ENCODE data around the gene CEP164. TPM values are rescaled to one million over a fixed set of nuclear protein-coding genes. Genes with fewer than 3 reads are reported as not detected.

The CEP164 gene
- total RNA-seq, 4 donors from 2014 or later, result 10.0 to 20.2 (median 15.4) TPM

- in situ Hi-C loops (cut with MboI; ENCODE audit: low pct_ligation_motif_present in 1 of 4, low pct_unique_long_range_greater_than_20kb in 1 of 4, low sequenced_read_pairs in 3 of 4), result loop anchor here (25.0 kb wide), 5 partner anchors 362 to 637 kb away; partner anchors contain the start of genes TMPRSS13 (in 2 of the 4), DSCAML1 (in 1 of the 4) and FXYD2 (in 1 of the 4)
- no peak for TF ChIP-seq POLR2AphosphoS5 (IDR thresholded peaks at IDR 0.05)
- no peak for TF ChIP-seq CTCF (IDR thresholded peaks at IDR 0.05)
- no peak for TF ChIP-seq EP300 (IDR thresholded peaks at IDR 0.05; ENCODE audit: low read depth)
- no peak for TF ChIP-seq POLR2A (IDR thresholded peaks at IDR 0.05)
- intact Hi-C loops (cut with DNase I; ENCODE audit: low total_unique reads), result no loop called here
Observed at GRCh38 chr11:117425679-117426296, 98.1 kb downstream of the CEP164 start.

GRCh38 chr11:117426297-117426685, 98.6 kb downstream of the CEP164 start:
- intact Hi-C loops (cut with DNase I; ENCODE audit: low total_unique reads), result no loop called here

More at GRCh38 chr11:117425679-117426296, 98.1 kb downstream of the CEP164 start:
- 54 to 71% methylated on average over 5 to 13 of the region's 13 CpGs for WGBS, 2 donors (ENCODE audit: low coverage in 1 of 2)
- H3K27me3 ChIP-seq, result peaks cover 13% of the 10 kb centered on the region
- H3K9me3 ChIP-seq, result no peaks in the 10 kb centered on the region
- no peak for DNase-seq
- no peak overlapping the region for H3K27ac ChIP-seq
- H3K36me3 ChIP-seq, result no peaks in the 10 kb centered on the region
- H3K4me3 ChIP-seq, result no peak overlapping the region
- H3K4me1 ChIP-seq, result peaks cover 0 to 4% (median 0%) of the 10 kb centered on the region in 4 donors

GRCh38 chr11:117426941-117427340, 99.3 kb downstream of the CEP164 start:
- intact Hi-C loops (cut with DNase I; ENCODE audit: low total_unique reads), result no loop called here

More at GRCh38 chr11:117426297-117426685, 98.6 kb downstream of the CEP164 start:
- no peak overlapping the region for H3K4me3 ChIP-seq
- 6% methylated on average over 17 of the region's 17 CpGs; no CpG with 5 or more reads in 1 of the 2 donors for WGBS, 2 donors (ENCODE audit: low coverage in 1 of 2)
- H3K36me3 ChIP-seq, result no peaks in the 10 kb centered on the region
- DNase-seq, result peak; percentile 64
- TF ChIP-seq POLR2A (IDR thresholded peaks at IDR 0.05), result no peak
- no peak for TF ChIP-seq POLR2AphosphoS5 (IDR thresholded peaks at IDR 0.05)
- TF ChIP-seq CTCF (IDR thresholded peaks at IDR 0.05), result peak; percentile 89 to 98 (median 96)
- H3K27ac ChIP-seq, result no peak overlapping the region
- H3K27me3 ChIP-seq, result peaks cover 13% of the 10 kb centered on the region
- no peaks in the 10 kb centered on the region for H3K9me3 ChIP-seq
- peaks cover 0 to 4% (median 0%) of the 10 kb centered on the region in 4 donors for H3K4me1 ChIP-seq
- in situ Hi-C loops (cut with MboI; ENCODE audit: low pct_ligation_motif_present in 1 of 4, low pct_unique_long_range_greater_than_20kb in 1 of 4, low sequenced_read_pairs in 3 of 4), result loop anchor here (25.0 kb wide), 5 partner anchors 361 to 636 kb away; partner anchors contain the start of genes TMPRSS13 (in 2 of the 4), DSCAML1 (in 1 of the 4) and FXYD2 (in 1 of the 4)

More at GRCh38 chr11:117426941-117427340, 99.3 kb downstream of the CEP164 start:
- WGBS, 2 donors (ENCODE audit: low coverage in 1 of 2), result 82 to 87% methylated on average over 3 to 7 of the region's 7 CpGs
- Histone ChIP-seq H3K36me3 (no peaks in the 10 kb centered on the region), H3K4me1 (peaks cover 0 to 4% (median 0%) of the 10 kb centered on the region in 4 donors), H3K27me3 (peaks cover 13% of the 10 kb centered on the region), H3K4me3 (no peak overlapping the region), H3K9me3 (no peaks in the 10 kb centered on the region), H3K27ac (no peak overlapping the region)
- in situ Hi-C loops (cut with MboI; ENCODE audit: low pct_ligation_motif_present in 1 of 4, low pct_unique_long_range_greater_than_20kb in 1 of 4, low sequenced_read_pairs in 3 of 4), result loop anchor here (25.0 kb wide), 5 partner anchors 360 to 635 kb away; partner anchors contain the start of genes TMPRSS13 (in 2 of the 4), DSCAML1 (in 1 of the 4) and FXYD2 (in 1 of the 4)
- TF ChIP-seq CTCF (IDR thresholded peaks at IDR 0.05) (no peak), POLR2A (IDR thresholded peaks at IDR 0.05) (no peak), EP300 (IDR thresholded peaks at IDR 0.05; ENCODE audit: low read depth) (no peak), POLR2AphosphoS5 (IDR thresholded peaks at IDR 0.05) (no peak)
- no peak for DNase-seq

All from transverse colon (tissue), 4 donors.